Ishikawa (cell line): ENCODE results near the gene CNTNAP2.

Experiments used
- EGR1 ChIP-seq: IDR thresholded peaks from 2 replicates; pipeline ENCODE4 v1.6.1; 2012
- EP300 ChIP-seq: IDR thresholded peaks from 2 replicates; pipeline ENCODE4 v1.6.1; 2012; ENCODE audit warnings: borderline replicate concordance

- TF ChIP-seq EP300 (no peak), EGR1 (no peak)
Measured at GRCh38 chr7:146319629-146320028, 203.0 kb downstream of the CNTNAP2 start.
